Upper lobe of left lung (tissue), 6 donors: ENCODE measurements around the gene HSDL1. TPM values are rescaled to one million over a fixed set of nuclear protein-coding genes. Genes with fewer than 3 reads are reported as not detected.

Experiments
- ATAC-seq, 2 donors: fragments of 200-7000 bp; cut with Tn5 transposase; one replicate each; pipeline ENCODE4 v1.9.1; 2022; ENCODE audit warnings: mild to moderate bottlenecking in 2 of 2, moderate library complexity in 2 of 2; ENCODE audit not compliant: low FRiP score in 2 of 2
- DNase-seq, 2 donors: peaks; one replicate each; pipeline ENCODE4 v3.0.0-alpha.2; 2019 to 2020
- H3K27ac ChIP-seq, 4 donors: fragments of 200-600 bp; sonication (generic); one replicate each; pipeline ENCODE4 v1.5.1; 2016 to 2019
- H3K27me3 ChIP-seq, 4 donors: fragments of 200-600 bp; sonication (generic); one replicate each; pipeline ENCODE4 v1.5.1; 2017 to 2019
- H3K36me3 ChIP-seq, 4 donors: fragments of 200-600 bp; sonication (generic); one replicate each; pipeline ENCODE4 v1.5.1; 2016 to 2019
- H3K4me1 ChIP-seq, 4 donors: fragments of 200-600 bp; sonication (generic); one replicate each; pipeline ENCODE4 v1.5.1; 2018 to 2019
- H3K4me3 ChIP-seq, 4 donors: fragments of 200-600 bp; sonication (generic); one replicate each; pipeline ENCODE4 v1.5.1; 2017 to 2019; ENCODE audit warnings: mild to moderate bottlenecking in 2 of 4, moderate library complexity in 1 of 4
- H3K9me3 ChIP-seq, 4 donors: fragments of 200-600 bp; sonication (generic); one replicate each; pipeline ENCODE4 v1.5.1; 2018 to 2019
- EP300 ChIP-seq, 4 donors: sonication (generic); formaldehyde crosslinking; IDR thresholded peaks; one replicate each; pipeline ENCODE4 v1.5.1; 2017; ENCODE audit warnings: antibody characterized with exemption in 4 of 4, control low read depth in 2 of 4
- POLR2A ChIP-seq, 4 donors: fragments of 450-650 bp; IDR thresholded peaks; one replicate each; pipeline ENCODE4 v1.5.1; 2016 to 2017; ENCODE audit warnings: antibody characterized with exemption in 4 of 4, mild to moderate bottlenecking in 2 of 4
- POLR2AphosphoS5 ChIP-seq, 2 donors: sonication (generic); formaldehyde crosslinking; IDR thresholded peaks; one replicate each; pipeline ENCODE4 v1.5.1; 2017; ENCODE audit warnings: antibody characterized with exemption in 2 of 2
- WGBS, 2 donors: methylation state at CpG; one replicate each; pipeline ENCODE4 v1.1.5; 2017 to 2018; 5-methylcytosine and 5-hydroxymethylcytosine counted together
- total RNA-seq, 6 donors: library from RNA; depleted of rRNA in 4 of 6; stranded (reverse); fragments of >200 nt in 4 of 6; gene quantifications; one replicate each; pipeline versions ENCODE4 v1.1.0 to v1.2.1, GENCODE V29; 2016 to 2021
- TF ChIP-seq, protein P1 (sequence below), 6 experiments: fragments of 450-650 bp in 4 of 6; fragments of 200-600 bp in 2 of 6; sonication (generic) in 2 of 6; IDR thresholded peaks; one replicate each; pipeline ENCODE4 v1.5.1; 2016 to 2019; ENCODE audit warnings: antibody characterized with exemption in 6 of 6
- donor health status: DM: no; HTN: no; CAD: no; lungs with moderate emphysema.
- donor health status: DM: no; HTN: yes; CAD: no; lungs with severe emphysema.

Gene HSDL1
- total RNA-seq, 6 donors from 2014 or later: 7.2 to 25.7 (median 19.0) TPM

DNA sequence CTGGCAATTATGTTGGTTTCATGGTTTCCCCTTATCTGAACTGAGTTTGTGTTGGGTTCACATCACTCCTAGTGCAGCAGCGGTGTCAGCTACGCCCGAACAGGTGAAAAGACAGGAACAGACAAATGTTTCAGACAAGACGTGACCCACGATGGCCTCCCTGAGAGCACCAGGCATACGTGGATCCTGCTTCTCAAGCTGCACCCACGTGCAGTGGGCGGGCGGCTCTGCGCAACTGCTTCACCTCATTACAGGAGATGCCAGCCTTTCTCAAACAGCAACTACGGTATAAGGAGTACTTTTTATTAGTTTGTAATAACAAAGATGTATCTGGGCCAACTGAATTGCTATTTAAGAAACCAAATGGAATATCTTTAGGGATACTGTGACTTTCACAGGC is 69.6 kb downstream of the HSDL1 start:
- H3K9me3 ChIP-seq: no peaks in the 10 kb centered on the region
- WGBS, 2 donors: 84 to 95% methylated on average over 10 to 11 of the region's 11 CpGs
- DNase-seq: peak in 1 of 2 donors; percentile 52
- H3K27ac ChIP-seq: no peak overlapping the region
- no peak for ATAC-seq
- TF ChIP-seq POLR2A (IDR thresholded peaks at IDR 0.05): no peak
- TF ChIP-seq POLR2AphosphoS5 (IDR thresholded peaks at IDR 0.05): no peak
- H3K4me1 ChIP-seq: peaks cover 0 to 3% (median 0%) of the 10 kb centered on the region in 4 donors
- peaks cover 16 to 90% (median 62%) of the 10 kb centered on the region in 4 donors for H3K36me3 ChIP-seq
- H3K4me3 ChIP-seq: no peak overlapping the region
- H3K27me3 ChIP-seq: no peaks in the 10 kb centered on the region

DNA sequence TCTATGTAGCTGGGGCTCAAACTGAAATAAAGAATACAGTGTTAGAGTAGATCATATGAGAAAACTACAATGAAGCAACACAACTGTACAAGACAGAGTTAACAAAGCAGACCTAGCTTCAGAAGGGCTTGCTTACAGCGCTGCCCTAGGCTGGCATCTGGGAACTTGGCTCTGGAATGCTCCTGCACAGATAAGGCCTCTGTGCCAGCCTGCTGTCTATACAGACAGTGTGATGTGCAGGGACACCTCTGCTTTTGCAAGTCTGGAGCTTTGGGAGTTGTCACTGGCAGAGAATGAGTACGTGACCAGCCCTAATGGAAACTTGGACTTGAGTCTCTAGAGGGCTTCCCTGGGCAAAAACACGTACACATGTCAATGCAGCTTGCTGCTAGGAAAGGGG is 70.3 kb downstream of the HSDL1 start:
- H3K4me3 ChIP-seq: no peak overlapping the region
- TF ChIP-seq, protein P1, sequence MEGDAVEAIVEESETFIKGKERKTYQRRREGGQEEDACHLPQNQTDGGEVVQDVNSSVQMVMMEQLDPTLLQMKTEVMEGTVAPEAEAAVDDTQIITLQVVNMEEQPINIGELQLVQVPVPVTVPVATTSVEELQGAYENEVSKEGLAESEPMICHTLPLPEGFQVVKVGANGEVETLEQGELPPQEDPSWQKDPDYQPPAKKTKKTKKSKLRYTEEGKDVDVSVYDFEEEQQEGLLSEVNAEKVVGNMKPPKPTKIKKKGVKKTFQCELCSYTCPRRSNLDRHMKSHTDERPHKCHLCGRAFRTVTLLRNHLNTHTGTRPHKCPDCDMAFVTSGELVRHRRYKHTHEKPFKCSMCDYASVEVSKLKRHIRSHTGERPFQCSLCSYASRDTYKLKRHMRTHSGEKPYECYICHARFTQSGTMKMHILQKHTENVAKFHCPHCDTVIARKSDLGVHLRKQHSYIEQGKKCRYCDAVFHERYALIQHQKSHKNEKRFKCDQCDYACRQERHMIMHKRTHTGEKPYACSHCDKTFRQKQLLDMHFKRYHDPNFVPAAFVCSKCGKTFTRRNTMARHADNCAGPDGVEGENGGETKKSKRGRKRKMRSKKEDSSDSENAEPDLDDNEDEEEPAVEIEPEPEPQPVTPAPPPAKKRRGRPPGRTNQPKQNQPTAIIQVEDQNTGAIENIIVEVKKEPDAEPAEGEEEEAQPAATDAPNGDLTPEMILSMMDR (IDR thresholded peaks at IDR 0.05): no peak
- TF ChIP-seq POLR2A (IDR thresholded peaks at IDR 0.05): no peak
- TF ChIP-seq POLR2AphosphoS5 (IDR thresholded peaks at IDR 0.05): no peak
- no peak for TF ChIP-seq EP300 (IDR thresholded peaks at IDR 0.05)
- H3K4me1 ChIP-seq: peaks cover 0 to 3% (median 0%) of the 10 kb centered on the region in 4 donors
- peaks cover 20 to 90% (median 62%) of the 10 kb centered on the region in 4 donors for H3K36me3 ChIP-seq
- no peaks in the 10 kb centered on the region for H3K27me3 ChIP-seq
- no peaks in the 10 kb centered on the region for H3K9me3 ChIP-seq
- ATAC-seq: peak in 1 of 2 donors; percentile 11
- 91 to 93% methylated on average over 3 of the region's 3 CpGs for WGBS, 2 donors
- no peak overlapping the region for H3K27ac ChIP-seq
- no peak for DNase-seq

Other genes with a start within 250 kb of the HSDL1 start
- 10 to 100 TPM in 3 of 6 donors, 1 to 10 TPM in 3; 7.5 to 30.4 (median 11.3) TPM for gene MLYCD, start 246.1 kb downstream of the HSDL1 start, total RNA-seq
- gene OSGIN1, start 191.9 kb downstream of the HSDL1 start, total RNA-seq: 10 to 100 TPM in 5 of 6 donors, 1 to 10 TPM in 1; 7.3 to 34.2 (median 16.3) TPM
- gene NECAB2, start 176.9 kb downstream of the HSDL1 start, total RNA-seq: 1 to 10 TPM in 1 of 6 donors, under 1 TPM in 2, not detected in 3; 0.40 to 1.2 (median 0.44) TPM
- not detected for gene SLC38A8, start 102.4 kb downstream of the HSDL1 start, total RNA-seq
- gene MBTPS1, start 28.2 kb downstream of the HSDL1 start, total RNA-seq: 100 to 1,000 TPM in 4 of 6 donors, 10 to 100 TPM in 2; 83.6 to 156 (median 105) TPM
- gene DNAAF1, start 131 bp upstream of the HSDL1 start, total RNA-seq: 10 to 100 TPM in 5 of 6 donors, under 1 TPM in 1; 0.97 to 58.7 (median 28.5) TPM
- gene TAF1C, start 41.9 kb upstream of the HSDL1 start, total RNA-seq: 100 to 1,000 TPM in 2 of 6 donors, 10 to 100 TPM in 4; 23.2 to 227 (median 65.0) TPM
- 1 to 10 TPM in 1 of 6 donors, not detected in 5; 1.1 TPM for gene ADAD2, start 46.0 kb upstream of the HSDL1 start, total RNA-seq
- not detected for gene KCNG4, start 94.8 kb upstream of the HSDL1 start, total RNA-seq
- gene WFDC1, start 149.7 kb upstream of the HSDL1 start, total RNA-seq: 10 to 100 TPM in 3 of 6 donors, 1 to 10 TPM in 3; 3.5 to 63.0 (median 10.2) TPM
- 100 to 1,000 TPM in 2 of 6 donors, 10 to 100 TPM in 4; 36.6 to 153 (median 61.5) TPM for gene ATP2C2, start 223.4 kb upstream of the HSDL1 start, total RNA-seq